Body of pancreas (tissue), 4 donors: ENCODE data around the gene VPS13C.

Experiments used
- CTCF ChIP-seq, 7 experiments: fragments of 450-650 bp in 4 of 7; fragments of 200-600 bp in 3 of 7; sonication (generic) in 3 of 7; IDR thresholded peaks; one replicate each; pipeline ENCODE4 v1.5.1; 2016 to 2019; ENCODE audit warnings: antibody characterized with exemption in 7 of 7
- POLR2A ChIP-seq, 3 donors: fragments of 450-650 bp; IDR thresholded peaks; one replicate each; pipeline ENCODE4 v1.6.1; 2016; ENCODE audit warnings: antibody characterized with exemption in 3 of 3, mild to moderate bottlenecking in 2 of 3

DNA sequence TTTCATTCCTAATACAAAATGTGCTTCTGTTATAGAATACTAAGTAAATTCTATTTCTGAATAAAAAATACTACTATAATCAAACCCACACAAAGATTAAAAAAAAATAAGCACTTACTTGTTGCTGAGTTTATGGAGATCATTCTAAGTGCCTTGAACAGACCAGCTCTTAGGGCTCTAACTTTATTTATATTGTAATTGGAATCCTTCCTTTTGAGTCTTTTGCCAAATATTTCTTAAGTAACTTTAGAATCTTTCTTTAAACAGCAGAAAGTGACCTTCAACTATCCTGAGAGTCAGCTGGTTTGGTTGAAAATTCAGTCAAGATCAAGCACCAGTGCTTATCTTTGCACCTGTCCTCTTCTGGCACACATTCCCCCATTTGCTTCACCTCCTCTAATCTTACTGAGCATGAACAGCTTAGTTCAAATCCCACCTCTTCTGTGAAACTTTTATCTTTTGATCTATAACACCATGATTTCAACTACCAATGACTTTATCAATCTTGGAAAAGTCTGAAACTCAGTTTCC lies 149.3 kb downstream of the VPS13C start:
- TF ChIP-seq POLR2A (IDR thresholded peaks at IDR 0.05) (no peak), CTCF (IDR thresholded peaks at IDR 0.05) (no peak)
